ENCODE data around the gene PLEKHD1. TPM values are rescaled to one million over a fixed set of nuclear protein-coding genes. Genes with fewer than 3 reads are reported as not detected.
"Not testable (repeated sequence)": the region's sequence is repeated elsewhere in the genome, so short reads cannot be mapped to it uniquely, and the experiment has no call there.

The PLEKHD1 gene
- polyA plus RNA-seq (ENCODE audit: insufficient read depth in 1 of 5, insufficient read length in 5 of 5, low replicate concordance in 1 of 5), result under 1 TPM; 0.19 to 0.29 (median 0.23) TPM
- long read RNA-seq, donor 1, result 0 reads
- long read RNA-seq, donor 2, result 0 reads
- long read RNA-seq, donor 3, result 0 reads
- long read RNA-seq, donor 4, result 0 reads
- long read RNA-seq, donor 5, result 0 reads
- long read RNA-seq, donor 6, result 0 reads
- long read RNA-seq, donor 7, result 0 reads
- long read RNA-seq, donor 8, result 0 reads

DNA sequence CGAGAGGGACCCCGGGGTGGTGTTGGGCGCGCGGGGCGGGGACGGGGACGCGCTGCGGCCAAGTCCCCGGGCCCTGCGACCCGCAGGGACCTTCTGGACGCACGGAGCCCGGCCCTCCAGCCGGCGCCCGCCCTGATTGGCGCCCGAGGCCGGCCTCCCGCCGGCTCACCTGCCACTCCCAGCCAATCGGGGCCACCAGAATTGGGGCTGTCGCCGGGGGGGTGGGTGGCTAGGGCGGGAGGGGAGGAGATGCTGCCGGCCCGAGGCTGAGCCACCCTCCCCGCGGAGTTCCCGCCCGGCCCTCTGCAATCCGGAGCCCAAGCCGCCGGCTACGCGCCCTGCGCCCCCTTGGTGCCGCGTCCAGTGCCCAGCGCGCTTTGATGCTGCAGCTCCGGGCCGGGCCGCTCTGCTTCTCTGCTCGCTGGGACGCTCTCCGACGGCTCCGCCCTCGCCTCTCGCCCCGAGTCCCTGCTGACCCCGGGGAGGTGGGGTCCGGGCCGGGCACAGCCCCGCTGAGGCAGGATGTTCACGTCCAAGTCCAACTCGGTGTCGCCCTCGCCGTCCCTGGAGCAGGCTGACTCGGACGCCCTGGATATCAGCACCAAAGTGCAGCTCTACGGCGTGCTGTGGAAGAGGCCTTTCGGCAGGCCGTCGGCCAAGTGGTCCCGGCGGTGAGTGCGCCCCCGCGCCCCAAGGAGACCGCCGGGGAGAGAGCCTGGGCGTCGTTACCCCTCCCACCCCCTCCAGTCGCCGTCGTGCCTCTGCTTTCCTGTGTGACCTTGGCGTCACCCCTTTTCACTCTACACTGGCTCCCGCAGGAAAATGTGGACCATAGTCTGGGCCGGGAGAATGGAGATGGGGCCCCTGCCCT, at the start of gene PLEKHD1:
TSS of gene PLEKHD1 (plus strand) at position 285 of the 871 bp plus-strand sequence. CDS start at position 523, 238 bp downstream.
- DNase-seq, result no peak

DNA sequence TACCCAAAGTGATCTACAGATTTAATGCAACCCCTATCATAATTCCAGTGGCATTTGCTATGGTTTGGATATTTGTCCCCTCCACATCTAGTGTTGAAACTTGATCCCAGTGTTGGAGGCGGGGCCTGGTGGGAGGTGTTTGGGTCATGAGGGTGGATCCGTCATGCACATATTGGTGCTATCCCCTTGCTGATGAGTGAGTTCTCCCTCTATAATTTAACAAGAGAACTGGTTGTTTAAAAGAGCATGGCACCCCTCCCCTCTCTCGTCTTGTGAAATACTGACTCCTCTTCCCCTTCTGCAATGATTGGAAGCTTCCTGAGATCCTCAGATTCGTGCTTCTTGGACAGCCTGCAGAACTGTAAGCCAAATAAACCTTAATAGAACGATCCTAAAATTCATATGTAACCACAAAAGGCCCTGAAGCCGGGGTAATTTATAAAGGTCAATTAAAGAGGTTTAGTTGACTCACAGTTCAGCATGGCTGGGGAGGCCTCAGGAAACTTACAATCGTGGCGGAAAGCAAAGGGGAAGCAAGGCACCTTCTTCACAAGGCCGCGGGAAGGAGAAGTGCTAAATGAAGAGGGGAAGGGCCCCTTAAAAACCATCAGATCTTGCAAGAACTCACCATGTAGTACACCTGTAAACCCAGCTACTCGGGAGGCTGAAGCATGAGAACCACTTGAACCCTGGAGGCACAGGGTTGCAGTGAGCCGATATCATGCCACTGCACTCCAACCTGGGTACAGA, 44.8 kb upstream of the PLEKHD1 start:
- no peak for DNase-seq

- no peak for DNase-seq
Measured at GRCh38 chr14:69441948-69442347, 42.6 kb upstream of the PLEKHD1 start.

GRCh38 chr14:69443296-69443805, 41.2 kb upstream of the PLEKHD1 start:
- DNase-seq, result no peak

GRCh38 chr14:69449216-69449615, 35.3 kb upstream of the PLEKHD1 start:
- no peak for DNase-seq

- no peak for DNase-seq
Measured at GRCh38 chr14:69451941-69452340, 32.6 kb upstream of the PLEKHD1 start.

- no peak for DNase-seq
Measured at GRCh38 chr14:69458350-69458749, 26.2 kb upstream of the PLEKHD1 start.

DNA sequence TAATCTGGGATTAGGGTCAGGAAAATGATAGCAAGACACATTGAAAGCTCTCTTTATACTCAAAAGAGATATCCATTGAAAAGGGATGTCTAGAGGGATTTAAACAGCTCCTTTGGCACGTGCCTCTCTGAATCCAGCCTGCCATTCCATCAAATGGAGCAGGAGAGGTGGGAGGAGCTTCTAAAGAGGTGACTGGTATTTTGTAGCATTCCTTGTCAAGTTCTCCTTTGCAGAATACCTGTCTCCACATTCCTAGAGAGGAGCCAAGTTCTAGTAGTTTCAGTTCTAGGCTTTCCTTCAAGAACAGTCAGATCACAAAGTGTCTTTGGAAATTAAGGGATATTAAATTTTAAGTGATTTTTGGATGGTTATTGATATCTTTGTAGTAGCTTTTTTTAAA, 25.4 kb upstream of the PLEKHD1 start:
- DNase-seq, result no peak

- peak; percentile 49 to 64 for DNase-seq
Measured at GRCh38 chr14:69460093-69460701, 24.3 kb upstream of the PLEKHD1 start.

- no peak for DNase-seq
Measured at GRCh38 chr14:69464379-69464778, 20.1 kb upstream of the PLEKHD1 start.

GRCh38 chr14:69464829-69465228, 19.7 kb upstream of the PLEKHD1 start:
- DNase-seq, result no peak

GRCh38 chr14:69468949-69469348, 15.6 kb upstream of the PLEKHD1 start:
- DNase-seq, result no peak

DNA sequence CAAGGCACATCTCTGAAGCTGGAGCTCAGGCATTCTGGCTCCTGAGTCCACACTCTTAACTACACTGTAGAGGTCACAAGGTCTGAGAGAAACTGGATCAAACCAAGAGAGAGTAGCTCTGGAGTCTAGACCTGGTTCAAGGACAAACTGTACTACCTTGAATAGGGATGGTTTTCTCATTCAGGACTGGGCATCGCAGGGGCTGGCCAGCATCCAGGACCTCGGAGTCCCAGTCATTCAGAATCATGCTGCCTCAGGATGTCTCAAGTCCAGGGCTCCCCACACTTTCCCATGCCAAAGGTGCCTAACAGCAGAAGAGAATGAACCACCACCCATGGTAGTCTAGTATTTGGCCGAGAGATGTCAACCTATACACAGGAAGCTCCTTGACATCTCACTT, 13.1 kb upstream of the PLEKHD1 start:
- no peak for DNase-seq

GRCh38 chr14:69471916-69472315, 12.6 kb upstream of the PLEKHD1 start:
- DNase-seq, result no peak

GRCh38 chr14:69473260-69473659, 11.3 kb upstream of the PLEKHD1 start:
- no peak for DNase-seq

DNA sequence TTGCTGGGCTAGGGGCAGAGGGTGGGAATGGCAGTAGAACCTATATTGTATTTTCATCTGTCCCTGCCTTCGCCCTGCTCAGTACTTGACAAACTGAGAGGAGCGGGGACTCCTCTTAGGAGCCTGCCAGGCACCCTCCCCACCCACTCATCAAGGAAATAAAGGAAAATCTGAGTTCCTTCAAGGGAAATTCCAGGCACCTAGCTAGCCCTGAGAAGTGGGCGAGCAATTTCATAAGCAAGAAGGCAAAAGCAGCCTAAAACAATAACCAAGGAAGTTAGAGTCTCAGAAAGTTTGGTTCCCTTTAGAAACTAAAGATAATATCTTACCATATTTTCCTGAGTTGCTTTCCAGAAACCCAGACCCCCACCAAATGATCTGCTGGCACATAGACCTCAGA, 10.6 kb upstream of the PLEKHD1 start:
- no peak for DNase-seq

GRCh38 chr14:69475194-69475818, 9.2 kb upstream of the PLEKHD1 start:
- no peak for DNase-seq

- not testable (repeated sequence) for DNase-seq
Measured at GRCh38 chr14:69476824-69477450, 7.6 kb upstream of the PLEKHD1 start.

GRCh38 chr14:69478055-69478454, 6.5 kb upstream of the PLEKHD1 start:
- DNase-seq, result not testable (repeated sequence)

GRCh38 chr14:69479696-69480095, 4.8 kb upstream of the PLEKHD1 start:
- DNase-seq, result no peak

DNA sequence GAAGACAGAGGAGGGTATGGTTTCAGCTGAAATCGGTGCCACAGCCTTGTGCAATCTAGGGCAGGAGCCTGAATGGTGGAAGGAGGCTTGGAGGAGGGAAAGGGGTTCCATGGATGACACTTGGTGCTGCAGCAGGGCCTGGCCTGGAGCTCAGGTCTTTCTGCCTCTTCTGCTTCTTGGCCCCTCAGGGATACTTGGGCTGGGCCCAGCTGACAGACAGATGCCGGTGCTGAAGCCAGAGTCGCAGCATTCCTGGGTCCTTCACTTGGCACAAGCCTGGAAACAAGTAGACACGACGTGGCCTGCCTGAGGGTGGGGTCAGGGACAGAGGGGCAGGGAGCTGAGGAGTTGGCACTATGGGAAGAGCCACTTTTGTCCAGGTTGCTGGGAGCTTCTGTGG, 4.4 kb upstream of the PLEKHD1 start:
- no peak for DNase-seq
